GM21786 (cell line): Measurements from ENCODE around the gene RAB3A.

Experiments used
- ATAC-seq: cut with Tn5 transposase; IDR thresholded peaks from one replicate; pipeline ENCODE4 v1.9.1; 2021; ENCODE audit not compliant: unreplicated experiment

RAB3A gene

DNA sequence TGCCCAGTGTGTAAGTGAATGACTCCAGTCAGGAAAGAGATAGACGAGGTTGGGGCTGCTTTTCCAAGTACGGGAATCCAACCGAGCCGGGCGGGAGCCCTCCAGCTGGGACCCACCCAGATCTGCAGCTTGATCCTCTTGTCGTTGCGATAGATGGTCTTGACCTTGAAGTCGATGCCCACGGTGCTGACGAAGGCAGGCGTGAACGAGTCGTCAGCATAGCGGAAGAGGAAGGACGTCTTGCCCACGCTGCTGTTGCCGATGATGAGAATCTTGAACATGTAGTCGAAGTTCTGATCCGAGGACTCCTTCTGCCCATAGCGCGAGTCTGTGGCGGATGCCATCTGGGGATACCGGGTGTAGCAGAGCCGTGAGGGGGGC lies 1.5 kb downstream of the RAB3A start:
- no peak for ATAC-seq

DNA sequence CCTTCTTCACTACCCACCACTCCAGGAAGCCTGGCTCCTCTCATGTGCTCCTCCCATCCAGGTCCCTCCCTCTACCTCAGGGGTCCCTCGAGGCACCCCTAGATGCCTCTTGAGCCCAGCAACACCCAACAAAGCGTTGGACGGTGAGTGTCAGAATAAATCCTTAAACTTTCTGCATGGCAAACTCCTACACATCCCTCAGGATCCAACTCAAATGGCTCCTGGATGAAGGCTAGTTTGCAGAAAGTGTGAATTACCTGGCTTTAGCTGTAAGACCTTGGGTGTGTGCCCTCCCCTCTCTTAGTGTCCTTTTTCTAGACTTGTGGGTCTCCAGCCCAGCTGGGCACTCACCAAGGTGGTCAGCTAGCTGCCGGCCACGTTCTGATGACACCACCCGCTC lies 5.5 kb downstream of the RAB3A start:
- ATAC-seq, result no peak

DNA sequence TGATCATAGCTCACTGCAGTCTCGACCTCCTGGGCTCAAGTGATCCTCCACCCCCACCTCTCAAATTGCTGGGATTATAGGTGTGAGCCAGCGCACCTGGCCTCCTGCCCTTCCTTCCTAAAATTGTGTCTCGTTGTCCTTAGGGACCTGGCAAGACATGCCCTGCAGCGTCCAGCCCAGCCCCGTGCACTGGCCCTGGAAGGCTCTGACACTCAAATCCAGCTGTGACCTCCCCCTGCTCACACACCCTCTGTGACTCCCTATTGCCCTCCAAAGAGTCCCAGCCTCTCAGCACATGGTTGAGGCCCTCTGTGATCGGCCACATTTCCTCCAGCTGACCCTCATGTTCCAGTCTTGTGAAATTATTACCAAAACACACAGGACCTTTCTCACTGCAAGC lies 5.9 kb downstream of the RAB3A start:
- ATAC-seq, result no peak

DNA sequence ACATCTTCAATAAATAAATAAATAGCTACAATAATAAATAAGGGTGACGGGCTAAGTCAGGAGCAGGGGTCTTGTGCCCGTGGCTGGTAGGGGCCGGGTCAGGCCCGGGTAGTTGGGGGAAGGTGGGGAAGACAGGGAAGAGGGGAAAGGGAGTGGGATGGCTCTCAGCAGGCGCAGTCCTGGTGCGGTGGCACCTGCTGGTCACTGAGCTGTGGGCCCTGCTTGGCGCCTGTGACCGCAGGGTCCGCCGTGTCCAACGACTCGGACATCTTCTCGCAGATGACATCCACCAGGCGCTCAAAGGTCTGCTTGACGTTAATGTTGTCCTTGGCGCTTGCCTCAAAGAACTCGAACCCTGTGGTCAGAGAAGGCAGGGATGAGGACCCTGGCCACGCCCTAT lies 6.5 kb downstream of the RAB3A start:
- no peak for ATAC-seq

DNA sequence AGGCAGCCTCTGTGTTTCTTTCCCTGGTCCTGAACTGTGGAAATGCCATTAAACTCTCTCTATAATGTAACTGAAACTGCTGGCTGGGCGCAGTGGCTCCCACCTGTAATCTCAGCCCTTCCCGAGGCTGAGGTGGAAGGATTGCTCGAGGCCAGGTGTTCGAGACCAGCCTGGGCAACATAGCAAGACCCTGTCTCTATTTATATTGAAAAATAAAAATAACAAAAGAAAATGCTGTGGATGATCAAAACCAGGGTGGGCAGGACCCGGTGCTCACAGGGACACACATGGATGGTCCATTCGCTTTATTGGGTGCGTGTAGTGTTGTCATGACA lies 7.4 kb downstream of the RAB3A start:
- no peak for ATAC-seq

DNA sequence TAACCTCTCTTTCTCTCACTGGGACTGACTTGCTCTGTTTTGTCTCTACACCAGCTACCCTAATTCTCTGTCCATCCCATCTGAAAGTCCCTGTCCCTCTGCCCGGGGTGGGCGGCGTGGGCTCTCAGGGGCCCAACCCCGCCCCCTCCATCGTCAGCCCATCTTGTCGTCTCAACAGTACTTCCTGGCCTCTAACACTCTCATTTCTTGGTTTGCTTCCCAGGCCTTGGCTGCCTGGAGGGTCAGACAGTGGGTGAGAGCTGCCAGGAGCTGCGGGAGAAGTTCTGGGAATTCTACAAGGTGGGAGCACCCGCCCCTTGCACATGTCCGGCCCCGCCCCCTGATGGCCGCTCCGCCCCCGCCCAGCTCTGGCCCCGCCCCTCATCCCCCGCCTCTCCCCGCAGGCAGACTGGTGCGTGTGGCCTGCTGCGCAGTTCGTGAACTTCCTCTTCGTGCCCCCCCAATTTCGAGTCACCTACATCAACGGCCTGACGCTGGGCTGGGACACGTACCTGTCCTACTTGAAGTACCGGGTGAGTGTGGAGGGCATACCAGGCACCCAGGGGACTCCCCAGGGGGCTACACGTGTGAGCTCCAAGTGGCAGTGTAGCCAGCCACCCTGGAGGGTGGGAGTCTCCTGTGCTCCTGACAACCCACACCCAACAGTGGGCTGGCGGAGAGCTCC lies 9.1 kb downstream of the RAB3A start:
- no peak for ATAC-seq

DNA sequence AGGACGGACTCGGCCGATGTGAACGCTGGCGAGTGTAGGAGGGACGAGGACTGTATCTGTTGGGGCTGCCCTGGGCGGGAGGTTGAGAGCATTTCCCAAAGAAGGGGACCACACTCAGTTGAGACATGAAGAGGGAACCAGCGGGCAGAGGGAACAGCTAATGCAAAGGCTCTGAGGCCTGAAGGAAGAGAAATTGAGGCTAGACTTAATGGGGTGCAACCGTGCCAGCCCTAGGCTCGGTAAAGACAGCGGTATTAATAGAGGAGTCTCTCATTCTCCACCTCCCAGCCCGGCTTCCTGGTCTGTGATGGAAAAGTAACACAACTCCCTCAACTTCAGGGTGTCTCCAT lies 9.7 kb downstream of the RAB3A start:
- ATAC-seq, result no peak

DNA sequence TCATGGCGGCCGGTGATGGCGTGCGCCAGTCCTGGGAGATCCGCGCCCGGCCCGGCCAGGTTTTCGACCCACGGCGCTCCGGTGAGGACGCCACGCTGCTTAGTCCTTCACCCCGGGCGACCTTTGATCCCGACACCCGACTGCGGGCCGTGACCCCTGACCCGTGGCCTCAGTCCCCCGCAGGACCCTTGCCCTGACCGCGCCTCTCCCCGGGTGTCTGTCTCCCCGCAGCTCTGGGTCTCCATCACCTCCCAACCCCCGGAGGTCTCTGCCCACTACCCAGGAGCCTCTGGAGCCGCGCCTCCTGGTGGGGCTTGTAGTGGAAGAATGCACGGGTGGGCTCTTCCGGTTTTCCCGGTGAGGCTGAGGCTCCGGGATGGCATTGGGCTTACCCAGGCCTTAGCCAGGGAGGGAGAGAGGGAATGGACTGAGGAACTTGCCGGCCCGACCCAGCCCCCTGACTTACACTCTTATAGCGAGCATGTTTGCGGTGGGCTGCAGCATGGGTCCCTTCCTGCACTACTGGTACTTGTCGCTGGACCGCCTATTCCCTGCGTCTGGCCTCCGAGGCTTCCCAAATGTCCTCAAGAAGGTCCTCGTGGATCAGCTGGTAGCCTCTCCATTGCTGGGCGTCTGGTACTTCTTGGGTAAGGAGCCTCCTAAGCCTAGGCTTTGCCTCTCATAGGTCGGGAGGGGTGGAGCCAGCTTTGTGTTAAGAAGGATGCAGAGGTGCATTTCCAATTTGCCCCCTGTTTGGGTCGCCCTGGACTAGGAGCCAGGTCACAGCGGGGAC lies 10.3 kb downstream of the RAB3A start:
- ATAC-seq, result no peak

DNA sequence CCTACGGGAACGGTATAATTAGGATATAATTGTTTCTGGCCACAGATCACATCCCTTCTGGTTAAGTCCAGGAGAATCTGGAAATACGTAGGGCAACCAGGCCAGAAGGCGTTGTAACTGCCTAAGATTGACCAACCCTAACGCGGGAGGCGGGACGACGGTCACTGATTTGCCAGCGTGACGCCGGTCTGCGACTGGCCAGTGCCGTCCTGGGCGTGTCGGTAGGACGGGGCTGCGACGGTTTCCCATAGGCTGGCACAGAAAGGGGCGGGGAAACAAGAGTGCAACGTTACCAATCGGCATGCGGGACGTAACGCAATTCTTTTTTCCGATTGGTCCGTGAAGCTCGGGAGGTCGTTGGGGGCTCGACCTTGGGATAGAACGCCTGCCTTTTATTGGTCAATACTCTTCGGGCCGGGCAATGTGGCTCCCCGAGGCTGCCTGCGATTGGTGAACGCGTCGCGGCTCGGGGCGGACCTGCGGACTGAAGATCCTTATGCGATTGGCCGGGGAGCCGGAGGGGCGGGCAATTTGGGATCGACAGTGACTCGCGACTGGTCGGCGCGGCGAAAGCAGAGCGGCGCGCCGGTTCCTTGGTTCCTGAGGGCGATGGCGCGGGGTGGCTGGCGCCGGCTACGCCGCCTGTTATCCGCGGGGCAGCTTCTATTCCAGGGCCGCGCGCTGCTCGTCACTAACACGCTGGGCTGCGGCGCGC lies 11.0 kb downstream of the RAB3A start, which contains the start of gene MPV17L2:
MPV17L2 (plus strand) TSS at position 546 of the 715 bp plus-strand sequence; CDS start at position 610, 64 bp downstream.
- ATAC-seq, result peak; percentile 88

DNA sequence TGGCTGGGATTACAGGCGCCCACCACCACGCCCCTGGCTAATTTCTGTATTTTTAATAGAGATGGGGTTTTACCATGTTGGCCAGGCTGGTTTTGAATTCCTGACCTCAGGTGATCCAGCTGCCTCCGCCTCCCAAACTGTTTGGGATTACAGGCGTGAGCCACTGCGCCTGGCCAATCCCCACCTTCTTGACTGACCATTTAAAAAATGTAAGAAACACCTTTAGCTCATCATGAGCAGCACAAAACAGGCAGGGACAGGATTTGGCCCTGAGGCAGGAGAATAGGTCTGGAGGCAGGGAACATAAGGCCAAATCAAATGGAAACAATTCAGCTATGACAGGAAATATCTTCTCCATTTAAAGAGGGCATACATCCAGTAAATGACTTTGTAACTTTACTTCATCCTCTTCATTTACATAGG lies 12.2 kb downstream of the RAB3A start:
- no peak for ATAC-seq

DNA sequence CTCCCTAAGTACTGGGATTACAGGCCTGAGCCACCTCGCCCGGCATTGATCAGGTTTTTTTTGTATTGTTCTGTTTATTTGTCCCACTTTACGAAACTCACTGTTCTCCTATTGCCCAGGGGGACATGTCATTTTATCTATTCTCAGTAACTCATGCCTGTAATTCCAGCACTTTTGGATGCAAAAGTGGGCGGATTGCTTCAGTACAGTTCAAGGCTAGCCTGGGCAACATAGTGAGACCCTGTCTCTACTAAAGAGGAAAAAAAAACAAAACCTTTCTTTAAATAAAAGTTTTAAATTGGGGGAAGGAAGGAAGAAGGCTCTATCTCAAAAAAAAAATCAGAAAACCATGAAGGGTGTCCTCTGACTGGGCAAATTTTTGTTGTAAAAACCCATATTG lies 13.6 kb downstream of the RAB3A start:
- ATAC-seq, result no peak

DNA sequence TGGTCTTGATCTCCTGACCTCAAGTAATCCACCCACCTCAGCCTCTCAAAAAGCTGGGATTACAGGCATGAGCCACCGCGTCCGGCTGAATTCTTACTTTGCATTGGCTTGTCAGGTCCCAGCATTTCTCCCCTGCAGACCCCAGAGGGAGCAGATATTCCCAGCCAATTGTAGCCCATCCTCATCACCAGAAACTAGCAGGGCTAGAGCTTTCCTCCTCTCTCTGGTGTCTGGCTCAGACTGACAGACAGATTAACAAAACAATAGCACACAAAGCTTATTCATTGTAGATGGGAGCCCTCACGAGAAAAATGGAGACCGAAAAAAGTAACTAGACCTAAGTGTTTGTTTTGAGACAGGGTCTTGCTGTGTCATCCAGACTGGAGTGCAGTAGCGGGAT lies 18.3 kb downstream of the RAB3A start:
- ATAC-seq, result no peak

DNA sequence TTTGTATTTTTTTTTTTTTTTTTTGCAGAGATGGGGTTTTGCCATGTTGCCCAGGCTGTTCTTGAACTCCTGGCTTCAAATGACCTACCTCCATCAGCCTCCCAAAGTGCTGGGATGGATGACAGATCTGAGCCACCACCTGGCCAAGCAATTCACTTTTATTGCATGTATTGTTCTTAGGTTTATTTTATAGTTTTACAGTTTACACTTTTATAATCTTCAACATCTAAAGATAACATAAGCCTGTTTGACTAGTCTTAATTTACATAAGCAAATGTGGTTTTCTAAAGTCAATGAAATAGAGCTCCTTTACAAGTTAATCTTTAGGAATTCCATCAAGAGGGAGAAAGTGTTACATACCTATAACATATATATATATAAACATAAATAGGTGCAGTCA lies 20.3 kb downstream of the RAB3A start:
- no peak for ATAC-seq

DNA sequence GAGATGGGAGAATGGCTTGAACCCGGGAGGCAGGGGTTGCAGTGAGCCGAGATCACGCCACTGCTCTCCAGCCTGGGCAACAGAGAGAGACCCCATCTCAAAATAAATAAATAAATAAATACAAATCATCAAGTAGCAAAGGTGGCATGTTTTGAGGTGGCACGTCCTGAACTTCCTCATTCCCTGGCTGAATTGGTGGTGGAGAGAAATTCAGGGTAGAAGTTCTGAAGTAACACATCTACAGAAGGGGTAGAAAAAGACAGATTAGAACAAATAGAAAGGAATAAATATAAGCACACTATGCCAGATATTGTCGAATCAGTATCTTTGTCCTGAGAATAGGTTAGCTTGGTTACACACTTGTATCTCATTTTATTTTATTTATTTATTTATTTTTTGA lies 23.9 kb downstream of the RAB3A start:
- ATAC-seq, result no peak

DNA sequence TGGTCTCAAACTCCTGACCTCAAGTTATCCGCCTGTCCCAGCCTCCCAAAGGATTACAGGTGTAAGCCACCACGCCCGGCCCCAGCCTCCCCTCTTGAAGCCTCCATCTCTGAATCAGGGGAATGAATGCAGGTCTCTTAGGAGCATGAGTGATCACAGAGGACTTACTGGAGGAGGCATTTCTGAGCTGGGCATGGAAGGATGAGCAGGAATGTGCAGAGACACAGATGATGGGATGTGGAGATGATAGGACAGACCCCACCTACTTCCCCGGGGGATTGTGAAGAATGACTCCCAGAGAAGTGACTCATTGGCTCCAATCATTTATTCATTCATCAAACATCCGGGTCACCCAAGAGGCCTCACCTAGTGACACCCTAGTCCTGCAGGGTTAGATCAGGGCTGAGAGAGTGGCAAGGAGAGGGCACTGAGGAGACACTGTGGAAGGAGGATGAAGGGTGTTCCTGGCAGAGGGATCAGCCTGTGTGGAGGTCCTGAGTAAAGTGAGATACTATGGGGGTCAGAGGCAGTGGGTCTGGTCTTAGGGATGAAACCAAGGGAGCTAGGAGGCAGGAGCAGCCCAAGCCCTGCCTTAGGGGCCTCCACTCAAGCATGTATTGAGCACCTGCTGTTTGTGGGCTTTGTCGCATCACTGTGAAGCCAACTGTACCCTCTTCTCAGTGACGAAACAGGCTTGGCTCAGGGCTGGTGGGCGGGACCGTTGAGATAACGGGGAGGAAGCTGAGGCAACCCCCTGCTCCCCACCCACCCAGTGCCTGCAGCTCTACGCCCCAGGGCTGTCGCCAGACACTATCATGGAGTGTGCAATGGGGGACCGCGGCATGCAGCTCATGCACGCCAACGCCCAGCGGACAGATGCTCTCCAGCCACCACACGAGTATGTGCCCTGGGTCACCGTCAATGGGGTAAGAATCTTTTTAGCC lies 27.2 kb downstream of the RAB3A start:
- no peak for ATAC-seq

DNA sequence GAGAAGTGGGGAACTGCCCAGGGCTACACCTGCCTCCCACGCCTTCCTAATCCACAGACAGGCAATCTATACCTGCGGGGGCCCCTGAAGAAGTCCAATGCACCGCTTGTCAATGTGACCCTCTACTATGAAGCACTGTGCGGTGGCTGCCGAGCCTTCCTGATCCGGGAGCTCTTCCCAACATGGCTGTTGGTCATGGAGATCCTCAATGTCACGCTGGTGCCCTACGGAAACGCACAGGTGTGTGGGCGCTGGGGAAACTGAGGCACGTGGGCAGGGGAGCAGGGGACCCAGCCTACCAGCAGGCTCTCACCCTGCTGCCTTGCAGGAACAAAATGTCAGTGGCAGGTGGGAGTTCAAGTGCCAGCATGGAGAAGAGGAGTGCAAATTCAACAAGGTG lies 28.9 kb downstream of the RAB3A start:
- no peak for ATAC-seq

DNA sequence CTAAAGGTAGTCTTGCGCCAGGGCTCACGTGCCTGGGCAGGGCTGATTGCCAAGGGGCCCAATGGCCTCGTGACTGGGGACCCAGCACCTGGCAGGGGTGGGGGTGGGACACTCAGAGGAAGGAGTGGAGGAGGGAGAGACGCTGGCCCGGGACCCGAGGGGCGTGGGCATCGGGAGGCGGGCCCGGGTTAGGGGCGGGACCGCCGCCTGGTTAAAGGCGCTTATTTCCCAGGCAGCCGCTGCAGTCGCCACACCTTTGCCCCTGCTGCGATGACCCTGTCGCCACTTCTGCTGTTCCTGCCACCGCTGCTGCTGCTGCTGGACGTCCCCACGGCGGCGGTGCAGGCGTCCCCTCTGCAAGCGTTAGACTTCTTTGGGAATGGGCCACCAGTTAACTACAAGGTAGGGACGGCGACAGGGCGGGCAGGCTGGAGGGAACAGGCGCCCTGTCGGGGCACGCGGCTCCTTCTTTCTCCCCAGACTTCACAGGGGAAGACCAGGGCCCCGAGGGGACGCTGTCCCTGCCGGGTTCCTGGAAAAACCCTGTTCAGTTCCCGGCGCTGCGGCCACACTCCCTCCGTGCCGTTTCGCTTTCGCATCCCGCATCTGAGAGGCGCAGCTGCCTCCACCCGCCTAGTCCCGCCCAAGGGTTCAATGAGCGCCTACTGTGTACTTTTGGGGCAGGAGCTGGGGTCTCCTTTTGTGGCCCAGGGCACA lies 30.1 kb downstream of the RAB3A start, which contains the start of gene IFI30:
IFI30 (plus strand) TSS at position 242 of the 717 bp plus-strand sequence; CDS start at position 271, 29 bp downstream.
- ATAC-seq, result peak; percentile 51

DNA sequence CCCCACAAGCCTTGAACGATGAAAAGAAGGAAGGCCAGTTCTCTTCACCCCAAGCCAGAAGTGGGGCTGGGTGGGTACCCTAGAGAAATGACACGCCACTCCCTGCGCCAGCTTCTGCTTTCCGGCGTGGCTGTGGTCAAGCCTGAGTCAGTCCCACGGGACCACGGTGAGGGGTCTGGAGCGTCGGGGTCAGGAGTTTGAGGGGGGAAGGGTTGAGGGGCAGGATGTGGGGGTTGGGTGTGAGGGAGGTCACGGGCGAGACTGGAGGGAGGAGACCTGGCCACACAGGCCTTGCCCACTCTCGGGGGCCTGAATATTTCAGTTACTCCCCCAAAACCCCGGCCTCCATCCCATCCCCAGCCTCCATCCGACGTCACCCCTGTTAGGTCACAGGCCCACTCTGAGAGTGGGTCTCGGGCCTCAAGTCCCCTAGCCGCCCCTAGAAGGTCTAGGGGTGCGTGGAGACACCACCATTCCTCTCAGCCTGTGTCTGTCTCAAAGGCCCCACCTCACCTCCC lies 30.7 kb downstream of the RAB3A start:
- ATAC-seq, result no peak

DNA sequence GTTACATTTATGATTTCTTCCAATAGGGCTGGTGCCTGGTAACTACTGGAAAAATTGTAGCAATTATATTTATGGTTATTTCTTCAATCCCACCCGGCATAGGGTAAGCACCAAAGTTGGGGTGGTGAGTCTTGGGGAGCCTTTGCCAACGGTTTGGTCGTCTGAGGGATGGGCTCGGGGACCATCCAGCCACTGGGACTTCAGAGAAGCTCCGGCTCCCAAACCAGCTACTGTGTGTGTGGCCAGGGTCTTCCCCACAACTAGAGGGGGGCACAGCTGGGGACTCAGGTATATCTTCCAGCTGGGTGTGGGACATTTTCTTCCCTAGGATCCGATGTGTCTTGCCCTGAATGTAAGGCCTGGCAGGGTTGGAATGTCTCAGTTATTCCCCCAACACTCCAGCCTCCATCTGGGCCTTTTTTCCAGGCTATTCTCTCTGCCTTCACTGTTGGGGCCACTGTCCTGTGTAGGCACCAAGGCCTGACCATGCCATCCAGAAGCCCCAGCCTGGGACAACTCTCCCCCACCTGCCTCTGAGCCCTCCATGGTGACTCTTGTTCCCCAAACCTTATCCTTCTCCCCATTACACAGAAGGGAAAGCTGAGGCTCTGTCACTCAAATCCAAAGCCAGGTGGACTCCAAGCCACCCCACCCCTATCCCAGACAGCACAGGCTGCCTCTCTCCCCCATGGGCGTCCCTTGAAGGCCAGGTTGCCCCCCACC lies 31.4 kb downstream of the RAB3A start:
- ATAC-seq, result no peak
